HepG2 (cell line): ENCODE data around the gene JPT1. TPM values are rescaled to one million over a fixed set of nuclear protein-coding genes. Genes with fewer than 3 reads are reported as not detected.
A peak's percentile ranks its signal among the peaks of the same experiment; 100 is the strongest.

Source experiments
- ARNT ChIP-seq: fragments of 450-650 bp; IDR thresholded peaks from 2 replicates; pipeline ENCODE4 v1.6.1; 2017
- BCL6 ChIP-seq: IDR thresholded peaks from 2 replicates; pipeline ENCODE4 v1.6.1; 2016; ENCODE audit warnings: missing genetic modification reagents, missing compliant biosample characterization
- BCLAF1 ChIP-seq: fragments of 450-650 bp; IDR thresholded peaks from 2 replicates; pipeline ENCODE4 v1.6.1; 2017; ENCODE audit warnings: mild to moderate bottlenecking
- CBX2 ChIP-seq, 2 experiments: fragments of 200-600 bp in 1 of 2; sonication (generic); formaldehyde crosslinking in 1 of 2; IDR thresholded peaks; 2 replicates each; pipeline versions ENCODE4 v1.7.0 to v1.8.1; 2018 to 2022; ENCODE audit warnings: low read depth in 2 of 2, low read length in 1 of 2, mild to moderate bottlenecking in 1 of 2, missing genetic modification reagents in 1 of 2
- ELF3 ChIP-seq: IDR thresholded peaks from 2 replicates; pipeline ENCODE4 v1.6.1; 2016; ENCODE audit warnings: missing genetic modification reagents, missing compliant biosample characterization
- FOXO1 ChIP-seq: sonication (generic); formaldehyde crosslinking; IDR thresholded peaks from 2 replicates; pipeline ENCODE4 v1.4.0; 2020; ENCODE audit warnings: missing genetic modification reagents
- GATAD1 ChIP-seq: IDR thresholded peaks from 2 replicates; pipeline ENCODE4 v1.6.1; 2016; ENCODE audit warnings: missing genetic modification reagents, missing compliant biosample characterization
- MED13 ChIP-seq: sonication (generic); formaldehyde crosslinking; IDR thresholded peaks from 2 replicates; pipeline ENCODE4 v1.5.0; 2020; ENCODE audit warnings: missing genetic modification reagents
- MEF2D ChIP-seq: sonication (generic); formaldehyde crosslinking; IDR thresholded peaks from 2 replicates; pipeline ENCODE4 v1.5.1; 2020; ENCODE audit warnings: mild to moderate bottlenecking, missing genetic modification reagents
- NFAT5 ChIP-seq: sonication (generic); formaldehyde crosslinking; IDR thresholded peaks from 2 replicates; pipeline ENCODE4 v1.4.0; 2020; ENCODE audit warnings: missing genetic modification reagents
- NR2F2 ChIP-seq: IDR thresholded peaks from 2 replicates; pipeline ENCODE4 v1.6.1; 2012; ENCODE audit warnings: low read depth, inconsistent platforms, borderline replicate concordance
- PHF8 ChIP-seq: sonication (generic); formaldehyde crosslinking; IDR thresholded peaks from 2 replicates; pipeline ENCODE4 v1.5.0; 2020; ENCODE audit warnings: missing genetic modification reagents
- STAG1 ChIP-seq: sonication (generic); formaldehyde crosslinking; IDR thresholded peaks from 2 replicates; pipeline ENCODE4 v1.4.0; 2020; ENCODE audit warnings: missing genetic modification reagents
- THAP7 ChIP-seq: sonication (generic); formaldehyde crosslinking; IDR thresholded peaks from 2 replicates; pipeline ENCODE4 v1.8.1; 2023; ENCODE audit warnings: mild to moderate bottlenecking, missing genetic modification reagents
- ZBTB10 ChIP-seq: sonication (generic); formaldehyde crosslinking; IDR thresholded peaks from 2 replicates; pipeline ENCODE4 v1.4.0; 2020; ENCODE audit warnings: missing genetic modification reagents, borderline replicate concordance
- ZNF256 ChIP-seq: sonication (generic); formaldehyde crosslinking; conservative IDR thresholded peaks from 2 replicates; pipeline ENCODE4 v1.4.0; 2020; ENCODE audit warnings: missing genetic modification reagents
- ZNF441 ChIP-seq: sonication (generic); formaldehyde crosslinking; IDR thresholded peaks from 2 replicates; pipeline ENCODE4 v1.7.0; 2021; ENCODE audit warnings: missing genetic modification reagents, borderline replicate concordance
- ZNF550 ChIP-seq: sonication (generic); formaldehyde crosslinking; IDR thresholded peaks from 2 replicates; pipeline ENCODE4 v1.4.0; 2020; ENCODE audit warnings: mild to moderate bottlenecking, missing genetic modification reagents, borderline replicate concordance
- ZSCAN9 ChIP-seq: IDR thresholded peaks from 2 replicates; pipeline ENCODE4 v1.6.1; 2016; ENCODE audit warnings: borderline replicate concordance
- polyA plus RNA-seq, 8 experiments: library from polyadenylated mRNA; depleted of rRNA in 3 of 8; stranded (reverse) in 7 of 8; unstranded in 1 of 8; fragments of >200 nt; fragmentation: Illumina TruSeq in 4 of 8; extraction: Trizol in 4 of 8; gene quantifications; 2 replicates each; pipeline versions ENCODE4 v1.2.1 to v1.2.3, GENCODE V29; 2011 to 2016; ENCODE audit warnings: low read depth in 4 of 8, missing spikeins in 1 of 8, mixed read lengths in 1 of 8; ENCODE audit not compliant: insufficient read depth in 1 of 8
- total RNA-seq, 5 experiments: library from RNA; depleted of rRNA; stranded (reverse); fragments of >200 nt; fragmentation: Illumina TruSeq; extraction: Trizol; gene quantifications; 2 replicates each; pipeline ENCODE4 v1.2.3, GENCODE V29; 2016; ENCODE audit warnings: low read depth in 1 of 5

JPT1 gene
- total and polyA plus RNA-seq, 2 of the 13 experiments (the other 11 are each of a cell fraction or from before 2014, with no cell fraction given), result 43.3 to 256 TPM

- TF ChIP-seq ZBTB10 (CRISPR knock-in tag) (no peak), CBX2 (IDR thresholded peaks at IDR 0.05; ENCODE audit: low read depth, low read length) (no peak), CBX2 (CRISPR knock-in tag; IDR thresholded peaks at IDR 0.05; ENCODE audit: low read depth) (no peak), THAP7 (no peak), BCLAF1 (no peak), BCL6 (CRISPR knock-in tag) (no peak), NR2F2 (no peak), ZNF550 (CRISPR knock-in tag) (no peak), GATAD1 (CRISPR knock-in tag) (peak; percentile 30; the same call in 1 of the 2 replicates), MEF2D (CRISPR knock-in tag) (peak; percentile 23; the same call in 1 of the 2 replicates), ELF3 (no peak), PHF8 (CRISPR knock-in tag) (no peak), ZSCAN9 (CRISPR knock-in tag) (no peak), NFAT5 (CRISPR knock-in tag) (no peak), ZNF441 (CRISPR knock-in tag) (no peak), ARNT (no peak), STAG1 (peak; percentile 47; the same call in 1 of the 2 replicates), FOXO1 (CRISPR knock-in tag) (no peak), ZNF256 (CRISPR knock-in tag) (0 out of 2 replicates have a peak, but pooled peaks have one; percentile 24), MED13 (CRISPR knock-in tag) (no peak)
These were observed 23.6 kb downstream of the JPT1 start (continued) for GRCh38 chr17:75130632-75131277.
